Heart right ventricle (tissue), 16 donors: ENCODE measurements around the gene SASH1. TPM values are rescaled to one million over a fixed set of nuclear protein-coding genes. Genes with fewer than 3 reads are reported as not detected.

ENCODE experiments used
- ATAC-seq, 8 donors: fragments of 200-7000 bp; cut with Tn5 transposase; one replicate each; pipeline ENCODE4 v1.9.1; 2020; ENCODE audit warnings: mild to moderate bottlenecking in 8 of 8, moderate library complexity in 8 of 8, moderate number of reproducible peaks in 1 of 8
- DNase-seq, 2 donors: peaks; one replicate each; pipeline ENCODE4 v3.0.0-alpha.2; 2020
- H3K27ac ChIP-seq, 10 donors: fragments of 200-600 bp; sonication (generic) in 2 of 10; one replicate each; pipeline versions ENCODE4 v1.5.0 to v1.8.0; 2020 to 2022; ENCODE audit warnings: mild to moderate bottlenecking in 3 of 10
- H3K27me3 ChIP-seq, 7 donors: fragments of 200-600 bp; one replicate each; pipeline ENCODE4 v1.8.0; 2021 to 2022; ENCODE audit warnings: mild to moderate bottlenecking in 2 of 7
- H3K36me3 ChIP-seq, 9 donors: fragments of 200-600 bp; sonication (generic) in 1 of 9; one replicate each; pipeline versions ENCODE4 v1.5.0 to v1.8.0; 2020 to 2022; ENCODE audit warnings: mild to moderate bottlenecking in 2 of 9
- H3K4me1 ChIP-seq, 9 donors: fragments of 200-600 bp; sonication (generic) in 1 of 9; one replicate each; pipeline versions ENCODE4 v1.5.0 to v1.8.0; 2020 to 2022; ENCODE audit warnings: mild to moderate bottlenecking in 4 of 9
- H3K4me3 ChIP-seq, 10 donors: fragments of 200-600 bp; sonication (generic) in 2 of 10; one replicate each; pipeline versions ENCODE4 v1.5.0 to v1.8.0; 2020 to 2022; ENCODE audit warnings: mild to moderate bottlenecking in 7 of 10, moderate library complexity in 2 of 10
- H3K9me3 ChIP-seq, 11 donors: fragments of 200-600 bp in 10 of 11; sonication (generic) in 2 of 11; one replicate each; pipeline versions ENCODE4 v1.5.0 to v1.8.0; 2013 to 2022; ENCODE audit warnings: mild to moderate bottlenecking in 2 of 11, control low read depth in 1 of 11, moderate library complexity in 1 of 11
- WGBS, 2 donors: extraction: QIAGEN DNeasy Blood & Tissue Kit; methylation state at CpG; one replicate each; pipeline ENCODE4 v1.1.7; 2013; ENCODE audit warnings: inconsistent platforms in 1 of 2; 5-methylcytosine and 5-hydroxymethylcytosine counted together
- intact Hi-C, 10 donors: fragments of 100-400 bp; cut with DNase I; formaldehyde crosslinking; loops; one replicate each; pipeline versions ENCODE4 v1.11.1 to v1.14.2; 2022
- polyA plus RNA-seq, 2 donors: library from polyadenylated mRNA; stranded (reverse); fragments of 200-250 nt; gene quantifications; one replicate each; pipeline ENCODE4 v1.2.3, GENCODE V29; 2013
- total RNA-seq, 10 donors: library from RNA; stranded (reverse); fragmentation: NEBNext Ultra II Directional in 3 of 10; extraction: Animal tissue kit (Norgen Biotek cat#: 25700) in 3 of 10; gene quantifications; one replicate each; pipeline versions ENCODE4 v1.2.1 to v1.2.4, GENCODE V29; 2021 to 2023
- TF ChIP-seq, protein P1 (sequence below), 9 donors: fragments of 200-600 bp; sonication (generic) in 2 of 9; IDR thresholded peaks; one replicate each; pipeline versions ENCODE4 v1.5.0 to v1.8.0; 2021 to 2022; ENCODE audit warnings: antibody characterized with exemption in 9 of 9, mild to moderate bottlenecking in 5 of 9, moderate library complexity in 1 of 9
- donor health status: Arrhythmogenic right ventricular cardiomyopathy.
- donor health status: ischemic (EF 13 %, LVEDD 7.1; RV severe dilation, severe dysfunction).
- donor health status: healthy with polysubstance abuse.
- donor health status: DM: no; HTN: yes; CAD: no.
- donor health status: DM: no; HTN: no; CAD: no.
- donor health status: ischemic (EF 25% LVEDD 6.9; RV normal size, moderate dysfunction).
- donor health status: ischemic (EF 25% LVEDD 5.7; RV mildly dilated, moderate dysfunction).
- donor health status: healthy.
- donor health status: DM: yes; HTN: yes; CAD: no.
- donor health status: Ischemic cardiomyopathy.
- donor health status: ischemic (EF 35%, LVEDD 5.7; RV mildly dilated, moderate dysfunction).
- donor health status: nonischemic (EF 11% LVEDD 7.7; RV severe dilation, severe dysfunction).
- donor health status: DM: yes; HTN: yes; CAD: no.
- donor health status: PGD.
- donor health status: ischemic (EF 29% LVEDD 5.4; RV normal size, mild dysfunction).
- donor health status: nonischemic (EF 23%, LVEDD 6.1; RV moderate dilation, normal function).

The SASH1 gene
- total and polyA plus RNA-seq, 12 donors: 6.9 to 47.1 (median 25.9) TPM

DNA sequence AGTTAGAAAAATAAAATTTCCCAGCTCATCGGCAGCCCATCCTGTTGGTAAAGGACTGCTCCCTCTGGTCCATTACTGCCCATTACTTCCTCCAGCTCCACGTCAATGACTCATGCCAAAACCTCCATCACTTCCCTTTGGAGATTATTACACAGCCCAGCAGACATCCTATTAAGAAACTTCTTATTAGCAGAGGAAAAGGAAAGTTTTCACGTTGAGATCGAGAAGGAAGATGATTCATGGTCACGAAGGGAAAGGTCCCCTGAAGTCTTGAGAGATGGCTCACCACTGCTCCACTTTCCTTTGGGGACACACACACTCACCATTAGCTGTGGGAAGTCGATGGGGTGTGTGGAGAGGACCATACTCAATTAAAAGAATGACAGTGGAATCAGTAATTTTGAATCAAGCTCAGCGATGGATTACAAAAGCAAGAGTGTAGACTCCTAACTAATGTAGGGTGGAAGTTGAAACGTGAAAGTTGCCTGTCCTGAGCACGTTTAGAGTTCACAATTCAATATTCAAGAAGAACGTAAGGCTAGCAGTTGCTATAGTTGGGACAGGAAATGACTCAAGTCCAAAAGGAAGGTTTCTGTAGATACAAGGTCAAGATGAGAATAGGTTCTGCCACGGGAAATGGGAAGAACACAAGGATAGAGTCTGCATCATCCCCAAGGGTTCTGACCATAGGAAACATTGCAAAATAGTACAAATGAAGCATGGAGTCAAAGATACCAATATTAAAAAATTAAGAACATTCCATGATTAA lies 21.6 kb downstream of the SASH1 start:
- 47 to 63% methylated on average over 11 of the region's 11 CpGs for WGBS, 2 donors
- DNase-seq (peak in 1 of 2 donors; percentile 51), ATAC-seq (peak; percentile 35 to 79 (median 54))
- no peaks in the 10 kb centered on the region for H3K36me3 ChIP-seq
- peaks cover 5 to 94% (median 72%) of the 10 kb centered on the region in 9 donors for H3K4me1 ChIP-seq
- TF ChIP-seq, protein P1, sequence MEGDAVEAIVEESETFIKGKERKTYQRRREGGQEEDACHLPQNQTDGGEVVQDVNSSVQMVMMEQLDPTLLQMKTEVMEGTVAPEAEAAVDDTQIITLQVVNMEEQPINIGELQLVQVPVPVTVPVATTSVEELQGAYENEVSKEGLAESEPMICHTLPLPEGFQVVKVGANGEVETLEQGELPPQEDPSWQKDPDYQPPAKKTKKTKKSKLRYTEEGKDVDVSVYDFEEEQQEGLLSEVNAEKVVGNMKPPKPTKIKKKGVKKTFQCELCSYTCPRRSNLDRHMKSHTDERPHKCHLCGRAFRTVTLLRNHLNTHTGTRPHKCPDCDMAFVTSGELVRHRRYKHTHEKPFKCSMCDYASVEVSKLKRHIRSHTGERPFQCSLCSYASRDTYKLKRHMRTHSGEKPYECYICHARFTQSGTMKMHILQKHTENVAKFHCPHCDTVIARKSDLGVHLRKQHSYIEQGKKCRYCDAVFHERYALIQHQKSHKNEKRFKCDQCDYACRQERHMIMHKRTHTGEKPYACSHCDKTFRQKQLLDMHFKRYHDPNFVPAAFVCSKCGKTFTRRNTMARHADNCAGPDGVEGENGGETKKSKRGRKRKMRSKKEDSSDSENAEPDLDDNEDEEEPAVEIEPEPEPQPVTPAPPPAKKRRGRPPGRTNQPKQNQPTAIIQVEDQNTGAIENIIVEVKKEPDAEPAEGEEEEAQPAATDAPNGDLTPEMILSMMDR (IDR thresholded peaks at IDR 0.05): no peak
- peak overlapping the region in 2 of 10 donors; percentile 8 to 9 for H3K4me3 ChIP-seq
- no peaks in the 10 kb centered on the region for H3K9me3 ChIP-seq
- no peaks in the 10 kb centered on the region for H3K27me3 ChIP-seq
- intact Hi-C loops: no loop called here
- peak overlapping the region; percentile 68 to 94 (median 84) for H3K27ac ChIP-seq

DNA sequence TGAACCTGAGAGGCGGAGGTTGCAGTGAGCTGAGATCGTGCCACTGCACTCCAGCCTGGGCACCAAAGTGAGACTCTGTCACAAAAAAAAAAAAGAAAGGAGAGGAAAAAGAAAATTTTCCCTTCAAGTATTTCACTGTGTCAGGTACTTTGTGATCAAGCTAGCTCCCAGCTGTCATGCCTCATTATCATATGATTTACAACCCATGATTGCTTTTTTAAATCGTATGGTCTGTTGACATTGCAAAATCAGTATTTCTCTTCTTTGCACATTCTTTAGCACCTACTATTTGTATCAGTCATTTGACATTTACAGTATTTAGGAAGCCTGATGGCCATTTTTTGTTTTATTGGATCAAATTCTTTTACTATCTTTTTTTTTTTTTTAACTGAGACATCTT lies 22.4 kb downstream of the SASH1 start:
- Histone ChIP-seq H3K4me1 (peaks cover 5 to 95% (median 70%) of the 10 kb centered on the region in 9 donors), H3K36me3 (no peaks in the 10 kb centered on the region), H3K9me3 (no peaks in the 10 kb centered on the region), H3K27ac (peak overlapping the region; percentile 68 to 94 (median 84)), H3K4me3 (no peak overlapping the region), H3K27me3 (no peaks in the 10 kb centered on the region)
- TF ChIP-seq, protein P1 (IDR thresholded peaks at IDR 0.05): no peak
- 89 to 90% methylated on average over 3 of the region's 3 CpGs for WGBS, 2 donors
- ATAC-seq: no peak
- intact Hi-C loops: loop anchor here in 2 of 10 donors (5.0 kb wide), 2 partner anchors 37 to 82 kb away; no protein-coding TSS in a partner anchor
- no peak for DNase-seq

DNA sequence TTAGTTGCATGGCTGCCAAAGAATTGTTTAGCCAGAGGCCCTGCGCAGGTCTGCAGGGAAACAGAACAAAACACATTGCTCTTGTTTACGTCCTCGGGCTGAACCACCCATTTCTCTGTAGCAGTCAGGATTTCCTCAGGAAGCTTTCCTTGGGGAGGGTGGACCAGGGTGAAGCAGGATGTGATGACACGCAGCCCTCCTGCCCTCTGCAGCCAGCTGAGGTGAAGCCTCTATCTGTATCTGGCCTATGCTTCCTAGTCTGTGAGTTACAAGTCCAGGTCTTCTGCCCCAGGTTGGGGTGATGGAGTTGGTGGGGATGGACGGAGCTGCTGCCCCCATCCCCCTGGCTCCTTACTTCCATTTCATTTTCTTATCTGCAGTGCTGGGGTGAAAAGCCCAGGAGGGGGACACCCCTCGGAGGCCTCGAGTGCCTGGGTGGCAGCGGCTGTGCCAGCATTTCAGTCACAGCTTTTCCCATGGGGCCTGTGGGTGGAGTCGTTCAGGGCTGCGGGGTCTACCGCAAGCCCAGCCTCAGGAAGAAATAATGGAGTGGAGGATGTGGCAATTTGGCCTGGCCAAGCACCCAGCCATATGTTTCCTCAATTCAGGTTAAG lies 24.9 kb downstream of the SASH1 start:
- ATAC-seq: peak; percentile 83 to 95 (median 93)

DNA sequence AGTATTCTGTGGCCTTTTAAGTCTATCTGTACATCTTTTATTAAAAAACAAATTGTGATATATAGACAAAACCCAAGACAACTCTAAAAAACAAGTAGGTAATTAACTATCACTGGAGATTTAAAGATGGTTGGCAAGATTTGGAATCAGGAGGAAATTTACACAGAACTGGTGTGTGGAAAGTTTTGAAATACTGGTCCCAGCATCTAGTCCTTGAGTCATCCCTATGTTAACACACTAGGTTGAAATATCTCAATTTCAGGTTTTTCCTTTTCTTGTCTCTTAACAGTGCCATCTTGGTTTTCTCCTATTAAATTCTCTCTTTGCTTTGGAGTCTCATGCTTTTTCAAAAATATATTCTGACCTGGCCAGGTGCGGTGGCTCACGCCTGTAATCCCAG lies 27.5 kb downstream of the SASH1 start:
- H3K4me1 ChIP-seq: peaks cover 2 to 96% (median 53%) of the 10 kb centered on the region in 9 donors
- peak overlapping the region in 5 of 10 donors; percentile 18 to 94 (median 49) for H3K27ac ChIP-seq
- 95 to 100% methylated on average over 2 of the region's 2 CpGs for WGBS, 2 donors
- DNase-seq: no peak
- H3K27me3 ChIP-seq: no peaks in the 10 kb centered on the region
- TF ChIP-seq, protein P1 (IDR thresholded peaks at IDR 0.05): no peak
- intact Hi-C loops: no loop called here
- H3K4me3 ChIP-seq: no peak overlapping the region
- no peak for ATAC-seq
- H3K9me3 ChIP-seq: no peaks in the 10 kb centered on the region
- H3K36me3 ChIP-seq: no peaks in the 10 kb centered on the region

More for the DNA sequence above, 24.9 kb downstream of the SASH1 start:
- Histone ChIP-seq H3K27ac (peak overlapping the region; percentile 73 to 94 (median 86)), H3K27me3 (no peaks in the 10 kb centered on the region), H3K36me3 (no peaks in the 10 kb centered on the region), H3K4me3 (peak overlapping the region in 1 of 10 donors; percentile 4), H3K9me3 (no peaks in the 10 kb centered on the region), H3K4me1 (peaks cover 5 to 100% (median 69%) of the 10 kb centered on the region in 9 donors)
- peak; percentile 61 to 85 for DNase-seq
- intact Hi-C loops: loop anchor here in 2 of 10 donors (5.0 kb wide), 2 partner anchors 35 to 80 kb away; no protein-coding TSS in a partner anchor
- TF ChIP-seq, protein P1 (IDR thresholded peaks at IDR 0.05): peak in 1 of 9 donors; percentile 16
- WGBS, 2 donors: 29 to 49% methylated on average over 11 of the region's 11 CpGs
